Sigmoid colon (tissue), 7 donors: ENCODE results near the gene CHRM5. TPM values are rescaled to one million over a fixed set of nuclear protein-coding genes. Genes with fewer than 3 reads are reported as not detected.

Experiments
- DNase-seq: peaks from one replicate; pipeline ENCODE4 v3.0.0-alpha.2; 2019
- H3K27ac ChIP-seq, 4 donors: fragments of 200-600 bp; sonication (generic); one replicate each; pipeline ENCODE4 v1.5.1; 2016 to 2019; ENCODE audit warnings: mild to moderate bottlenecking in 1 of 4
- H3K27me3 ChIP-seq, 3 donors: fragments of 200-600 bp; sonication (generic); one replicate each; pipeline ENCODE4 v1.5.1; 2019; ENCODE audit warnings: mild to moderate bottlenecking in 1 of 3
- H3K36me3 ChIP-seq, 4 donors: fragments of 200-600 bp; sonication (generic); one replicate each; pipeline ENCODE4 v1.5.1; 2016 to 2019
- H3K4me1 ChIP-seq, 4 donors: fragments of 200-600 bp; sonication (generic); one replicate each; pipeline ENCODE4 v1.5.1; 2017 to 2019
- H3K4me3 ChIP-seq, 4 donors: fragments of 200-600 bp; sonication (generic); one replicate each; pipeline ENCODE4 v1.5.1; 2017 to 2019; ENCODE audit warnings: mild to moderate bottlenecking in 2 of 4, moderate library complexity in 1 of 4
- H3K9me3 ChIP-seq, 4 donors: fragments of 200-600 bp in 3 of 4; sonication (generic) in 3 of 4; one replicate each; pipeline versions ENCODE4 v1.5.1 to v1.6.1; 2013 to 2019
- CTCF ChIP-seq, 4 experiments: fragments of 450-650 bp in 3 of 4; fragments of 200-600 bp in 1 of 4; IDR thresholded peaks; one replicate each; pipeline ENCODE4 v1.5.1; 2016 to 2019; ENCODE audit warnings: antibody characterized with exemption in 4 of 4, mild to moderate bottlenecking in 3 of 4, moderate library complexity in 2 of 4
- EP300 ChIP-seq, 4 donors: sonication (generic); formaldehyde crosslinking; IDR thresholded peaks; one replicate each; pipeline ENCODE4 v1.6.1; 2017; ENCODE audit warnings: antibody characterized with exemption in 4 of 4
- POLR2A ChIP-seq, 2 donors: fragments of 450-650 bp; IDR thresholded peaks; one replicate each; pipeline ENCODE4 v1.6.1; 2016; ENCODE audit warnings: antibody characterized with exemption in 2 of 2, mild to moderate bottlenecking in 2 of 2, moderate library complexity in 2 of 2
- POLR2AphosphoS5 ChIP-seq, 4 donors: sonication (generic); formaldehyde crosslinking; IDR thresholded peaks; one replicate each; pipeline ENCODE4 v1.6.1; 2017; ENCODE audit warnings: antibody characterized with exemption in 4 of 4
- WGBS, 2 donors: extraction: QIAGEN DNeasy Blood & Tissue Kit; methylation state at CpG; one replicate each; pipeline ENCODE4 v1.1.7; 2013; 5-methylcytosine and 5-hydroxymethylcytosine counted together
- intact Hi-C: fragments of 100-400 bp; cut with DNase I; formaldehyde crosslinking; loops from one replicate; pipeline ENCODE4 v1.15.1; 2023
- polyA plus RNA-seq, 3 donors: library from polyadenylated mRNA; stranded (reverse); fragments of 200-250 nt; gene quantifications; one replicate each; pipeline ENCODE4 v1.2.3, GENCODE V29; 2013
- total RNA-seq, 4 donors: library from RNA; depleted of rRNA; stranded (reverse); fragments of >200 nt; gene quantifications; one replicate each; pipeline ENCODE4 v1.1.0, GENCODE V29; 2016
- donor health status: healthy with polysubstance abuse.
- donor health status: Bipolar disorder and iron deficiency.
- donor health status: healthy.

The CHRM5 gene
- total and polyA plus RNA-seq, 7 donors, result 0.01 TPM; not detected in 6

DNA sequence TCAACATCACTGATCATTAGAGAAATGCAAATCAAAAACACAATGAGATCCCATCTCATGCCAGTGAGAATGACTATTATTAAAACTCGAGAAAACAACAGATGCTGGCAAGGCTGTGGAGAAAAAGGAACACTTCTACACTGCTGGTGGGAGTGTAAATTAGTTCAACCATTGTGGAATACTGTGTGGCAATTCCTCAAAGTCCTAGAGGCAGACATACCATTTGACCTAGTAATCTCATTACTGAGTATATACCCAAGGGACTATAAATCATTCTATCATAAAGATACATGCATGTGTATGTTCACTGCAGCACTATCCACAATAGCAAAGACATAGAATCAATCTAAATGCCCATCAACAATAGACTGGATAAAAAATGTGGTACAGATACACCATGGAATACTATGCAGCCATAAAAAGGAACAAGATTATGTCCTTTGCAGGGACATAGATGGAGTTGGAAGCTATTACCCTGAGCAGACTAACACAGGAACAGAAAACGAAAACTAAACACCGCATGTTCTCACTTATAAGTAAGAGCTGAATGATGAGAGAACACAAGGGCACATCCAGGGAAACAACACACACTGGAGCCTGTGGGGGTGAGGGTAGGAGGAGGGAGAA is 85.9 kb downstream of the CHRM5 start:
- H3K36me3 ChIP-seq, result no peaks in the 10 kb centered on the region
- TF ChIP-seq EP300 (IDR thresholded peaks at IDR 0.05) (no peak), POLR2A (IDR thresholded peaks at IDR 0.05) (no peak), POLR2AphosphoS5 (IDR thresholded peaks at IDR 0.05) (no peak), CTCF (IDR thresholded peaks at IDR 0.05) (no peak)
- H3K9me3 ChIP-seq, result peaks cover 0 to 3% (median 2%) of the 10 kb centered on the region in 4 donors
- H3K27ac ChIP-seq, result no peak overlapping the region
- 92 to 96% methylated on average over 3 of the region's 3 CpGs for WGBS, 2 donors
- intact Hi-C loops, result no loop called here
- H3K4me1 ChIP-seq, result peaks cover 0 to 5% (median 0%) of the 10 kb centered on the region in 4 donors
- no peaks in the 10 kb centered on the region for H3K27me3 ChIP-seq
- H3K4me3 ChIP-seq, result no peak overlapping the region
- DNase-seq, result no peak

DNA sequence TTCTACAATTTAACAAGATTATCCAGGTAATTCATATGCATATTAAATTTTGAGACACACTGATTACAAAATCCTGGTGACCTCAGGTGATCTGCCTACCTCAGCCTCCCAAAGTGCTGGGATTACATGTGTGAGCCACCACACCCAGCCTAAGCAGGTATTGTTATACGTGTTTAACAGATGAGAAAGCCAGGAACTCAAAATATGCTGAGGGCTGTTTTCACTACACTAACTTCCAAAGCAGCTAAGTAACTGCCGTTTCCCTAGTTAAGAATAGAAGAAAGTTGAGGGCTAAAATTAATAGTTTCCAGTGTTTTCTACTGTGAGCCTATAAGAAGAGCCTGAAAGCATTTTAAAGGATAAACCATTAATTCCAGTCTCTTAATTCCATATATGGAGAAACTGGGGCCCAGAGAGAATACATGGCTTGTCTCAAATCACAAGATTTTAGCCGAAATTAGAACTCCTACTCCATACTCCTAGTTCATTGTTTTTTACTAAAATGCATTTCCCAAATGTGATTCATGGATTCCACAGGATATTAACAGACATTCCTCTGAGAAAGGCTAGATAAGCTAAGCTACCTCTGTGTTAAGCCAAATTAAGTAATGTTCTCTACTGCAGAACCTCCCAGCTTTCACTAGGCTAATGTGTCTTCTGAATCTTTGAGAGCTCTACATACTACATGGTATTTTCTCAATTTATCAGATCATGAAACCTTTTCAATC is 87.7 kb downstream of the CHRM5 start:
- H3K9me3 ChIP-seq, result peaks cover 0 to 3% (median 0%) of the 10 kb centered on the region in 4 donors
- TF ChIP-seq POLR2AphosphoS5 (IDR thresholded peaks at IDR 0.05), result no peak
- TF ChIP-seq EP300 (IDR thresholded peaks at IDR 0.05), result no peak
- no peak for TF ChIP-seq CTCF (IDR thresholded peaks at IDR 0.05)
- TF ChIP-seq POLR2A (IDR thresholded peaks at IDR 0.05), result no peak
- DNase-seq, result no peak
- peak overlapping the region in 1 of 4 donors; percentile 21 for H3K27ac ChIP-seq
- 80 to 84% methylated on average over 3 of the region's 3 CpGs for whole genome bisulfite sequencing, 2 donors
- H3K4me3 ChIP-seq, result no peak overlapping the region
- H3K27me3 ChIP-seq, result no peaks in the 10 kb centered on the region
- intact Hi-C loops, result no loop called here
- H3K4me1 ChIP-seq, result peaks cover 0 to 5% (median 0%) of the 10 kb centered on the region in 4 donors
- H3K36me3 ChIP-seq, result no peaks in the 10 kb centered on the region

DNA sequence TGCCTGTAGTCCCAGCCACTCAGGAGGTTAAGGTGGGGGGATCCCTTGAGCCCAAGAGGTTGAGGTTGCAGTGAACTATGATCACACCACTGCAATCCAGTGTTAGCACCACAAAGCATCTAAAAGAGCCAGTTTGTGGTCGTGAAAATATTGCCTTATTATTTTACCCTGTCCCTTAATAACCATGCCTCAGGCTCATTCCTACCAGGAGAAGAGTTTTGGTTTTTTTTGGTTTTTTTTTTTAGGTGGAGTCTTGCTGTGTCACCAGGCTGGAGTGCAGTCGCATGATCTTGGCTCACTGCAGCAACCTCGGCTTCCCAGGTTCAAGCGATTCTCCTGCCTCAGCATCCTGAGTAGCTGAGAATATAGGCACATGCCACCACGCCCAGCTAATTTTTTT is 88.6 kb downstream of the CHRM5 start:
- no peak overlapping the region for H3K27ac ChIP-seq
- no peak overlapping the region for H3K4me3 ChIP-seq
- no peaks in the 10 kb centered on the region for H3K27me3 ChIP-seq
- peaks cover 0 to 10% (median 2%) of the 10 kb centered on the region in 4 donors for H3K4me1 ChIP-seq
- no peak for TF ChIP-seq POLR2AphosphoS5 (IDR thresholded peaks at IDR 0.05)
- H3K9me3 ChIP-seq, result no peaks in the 10 kb centered on the region
- 92 to 97% methylated on average over 5 of the region's 5 CpGs for WGBS, 2 donors
- H3K36me3 ChIP-seq, result no peaks in the 10 kb centered on the region
- DNase-seq, result no peak
- intact Hi-C loops, result no loop called here

DNA sequence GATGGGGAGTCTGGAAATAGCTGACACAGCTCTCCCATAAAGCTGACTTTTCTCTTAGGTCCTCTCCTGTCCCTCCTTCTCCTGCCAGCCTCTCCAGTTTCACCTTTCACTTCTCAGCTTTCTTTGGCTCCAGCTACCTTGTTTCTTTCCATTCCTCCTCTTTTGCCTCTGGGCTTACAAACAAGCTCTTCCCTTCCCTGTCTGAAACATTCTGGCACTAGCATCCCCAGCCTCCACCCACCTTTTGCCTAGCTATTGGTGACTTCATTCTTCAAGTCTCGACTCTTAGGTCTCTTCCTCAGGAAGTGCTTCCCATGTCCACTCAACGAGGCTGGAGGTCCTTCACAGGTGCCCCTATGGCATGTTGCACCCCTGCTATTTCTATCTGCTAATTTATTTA is 91.2 kb downstream of the CHRM5 start:
- WGBS, 2 donors, result 64 to 72% methylated on average over 2 of the region's 2 CpGs

More for the DNA sequence above, 91.2 kb downstream of the CHRM5 start:
- Histone ChIP-seq H3K4me1 (peaks cover 0 to 10% (median 3%) of the 10 kb centered on the region in 4 donors), H3K9me3 (no peaks in the 10 kb centered on the region), H3K27me3 (no peaks in the 10 kb centered on the region), H3K27ac (no peak overlapping the region), H3K4me3 (no peak overlapping the region), H3K36me3 (no peaks in the 10 kb centered on the region)
- intact Hi-C loops, result no loop called here
- TF ChIP-seq POLR2A (IDR thresholded peaks at IDR 0.05) (no peak), CTCF (IDR thresholded peaks at IDR 0.05) (no peak), EP300 (IDR thresholded peaks at IDR 0.05) (no peak), POLR2AphosphoS5 (IDR thresholded peaks at IDR 0.05) (no peak)
- no peak for DNase-seq
